Activated CD4-positive, alpha-beta T cell treated with anti-CD3 and anti-CD28 coated beads, Interleukin-2, amount 50 U/mL, for 24 hours (primary cell): ENCODE measurements around the gene DNM2.
A peak's percentile ranks its signal among the peaks of the same experiment; 100 is the strongest.
"Not testable (repeated sequence)": the region's sequence is repeated elsewhere in the genome, so short reads cannot be mapped to it uniquely, and the experiment has no call there.

Experiments
- DNase-seq, 2 donors: peaks; one replicate each; pipeline ENCODE4 v3.0.0-alpha.2; 2020; ENCODE audit warnings: low read depth in 1 of 2, low spot score in 1 of 2

The DNM2 gene

GRCh38 chr19:10831987-10832938 lies 114.4 kb downstream of the DNM2 start:
- DNase-seq, result no peak

- no peak for DNase-seq
Observed at GRCh38 chr19:10832939-10833296, 115.0 kb downstream of the DNM2 start.

GRCh38 chr19:10835089-10835753 lies 117.3 kb downstream of the DNM2 start:
- no peak for DNase-seq

- peak; percentile 85 to 94 for DNase-seq
Observed at GRCh38 chr19:10835754-10836478, 118.0 kb downstream of the DNM2 start, which contains the start of gene TMED1. TSS of gene TMED1 (minus strand) at chr19:10836212. CDS start at chr19:10836191, 21 bp downstream.

GRCh38 chr19:10836479-10837330 lies 118.8 kb downstream of the DNM2 start:
- DNase-seq, result peak in 1 of 2 donors; percentile 82

- not testable (repeated sequence) for DNase-seq
Observed at GRCh38 chr19:10837649-10838048, 119.8 kb downstream of the DNM2 start.

GRCh38 chr19:10838377-10838776 lies 120.5 kb downstream of the DNM2 start:
- DNase-seq, result no peak

GRCh38 chr19:10839114-10840050 lies 121.5 kb downstream of the DNM2 start:
- DNase-seq, result no peak

- no peak for DNase-seq
Observed at GRCh38 chr19:10842788-10843187, 124.9 kb downstream of the DNM2 start.

GRCh38 chr19:10846500-10847202 lies 128.8 kb downstream of the DNM2 start:
- no peak for DNase-seq

- no peak for DNase-seq
Observed at GRCh38 chr19:10848230-10848856, 130.5 kb downstream of the DNM2 start, which contains the start of gene C19orf38. TSS of gene C19orf38 (plus strand) at chr19:10848415. CDS start at chr19:10848509, 94 bp downstream.

- DNase-seq, result no peak
Observed at GRCh38 chr19:10850631-10851030, 132.8 kb downstream of the DNM2 start.

- no peak for DNase-seq
Observed at GRCh38 chr19:10852098-10852800, 134.4 kb downstream of the DNM2 start.

- DNase-seq, result no peak
Observed at GRCh38 chr19:10852941-10853340, 135.1 kb downstream of the DNM2 start.

GRCh38 chr19:10854350-10855089 lies 136.6 kb downstream of the DNM2 start:
- DNase-seq, result no peak

GRCh38 chr19:10855879-10856522 lies 138.1 kb downstream of the DNM2 start:
- DNase-seq, result no peak
